Astrocyte of the spinal cord (primary cell): ENCODE measurements around the gene ARHGAP31.
A peak's percentile ranks its signal among the peaks of the same experiment; 100 is the strongest.

Experiments
- DNase-seq: peaks from one replicate; pipeline ENCODE4 v3.0.0; 2011; ENCODE audit warnings: low read depth, low spot score
- H3K4me3 ChIP-seq: 2 replicates; pipeline ENCODE4 v1.5.1; 2011; ENCODE audit warnings: low read depth, mild to moderate bottlenecking, low read length, moderate library complexity
- CTCF ChIP-seq: IDR thresholded peaks from 2 replicates; pipeline ENCODE4 v1.5.1; 2012; ENCODE audit warnings: low read depth, mild to moderate bottlenecking, low read length, inconsistent platforms
- in situ Hi-C: cut with HindIII; loops from 2 replicates; pipeline ENCODE4 v1.10.0; 2017; ENCODE audit warnings: low sequenced_read_pairs

Gene ARHGAP31

GRCh38 chr3:119289404-119289770, 4.8 kb upstream of the ARHGAP31 start:
- no peak overlapping the region for H3K4me3 ChIP-seq
- in situ Hi-C loops = no loop called here
- no peak for DNase-seq
- no peak for TF ChIP-seq CTCF

GRCh38 chr3:119290613-119291012, 3.6 kb upstream of the ARHGAP31 start:
- no peak for DNase-seq
- in situ Hi-C loops = no loop called here
- H3K4me3 ChIP-seq = no peak overlapping the region
- no peak for TF ChIP-seq CTCF

GRCh38 chr3:119291062-119291700, 3.0 kb upstream of the ARHGAP31 start:
- DNase-seq = no peak
- TF ChIP-seq CTCF = no peak
- in situ Hi-C loops = no loop called here
- H3K4me3 ChIP-seq = no peak overlapping the region

GRCh38 chr3:119292666-119293065, 1.5 kb upstream of the ARHGAP31 start:
- in situ Hi-C loops = no loop called here
- DNase-seq = no peak
- no peak for TF ChIP-seq CTCF
- no peak overlapping the region for H3K4me3 ChIP-seq

GRCh38 chr3:119293105-119293870, 895 bp upstream of the ARHGAP31 start:
- in situ Hi-C loops = no loop called here
- DNase-seq = peak; percentile 41
- TF ChIP-seq CTCF = no peak
- peak overlapping the region; percentile 82 for H3K4me3 ChIP-seq

- peak overlapping the region; percentile 82 for H3K4me3 ChIP-seq
- TF ChIP-seq CTCF = no peak
- in situ Hi-C loops = no loop called here
- peak; percentile 64 for DNase-seq
These were observed 801 bp downstream of the ARHGAP31 start for GRCh38 chr3:119294696-119295671.
